GM23338 (cell line): ENCODE data around the gene RBM3.

Experiments used
- TF ChIP-seq, protein P1 (sequence below): IDR thresholded peaks from one replicate; pipeline ENCODE4 v1.6.1; 2018; ENCODE audit warnings: antibody characterized with exemption; ENCODE audit not compliant: unreplicated experiment
- TF ChIP-seq, protein P2 (sequence below), 2 experiments: fragments of 200-600 bp in 1 of 2; sonication (generic) in 1 of 2; conservative IDR thresholded peaks; 2 replicates each; pipeline versions ENCODE4 v1.5.1 to v1.6.1; 2016 to 2017; ENCODE audit warnings: antibody characterized with exemption in 2 of 2, low read depth in 2 of 2, mild to moderate bottlenecking in 2 of 2, moderate library complexity in 1 of 2

DNA sequence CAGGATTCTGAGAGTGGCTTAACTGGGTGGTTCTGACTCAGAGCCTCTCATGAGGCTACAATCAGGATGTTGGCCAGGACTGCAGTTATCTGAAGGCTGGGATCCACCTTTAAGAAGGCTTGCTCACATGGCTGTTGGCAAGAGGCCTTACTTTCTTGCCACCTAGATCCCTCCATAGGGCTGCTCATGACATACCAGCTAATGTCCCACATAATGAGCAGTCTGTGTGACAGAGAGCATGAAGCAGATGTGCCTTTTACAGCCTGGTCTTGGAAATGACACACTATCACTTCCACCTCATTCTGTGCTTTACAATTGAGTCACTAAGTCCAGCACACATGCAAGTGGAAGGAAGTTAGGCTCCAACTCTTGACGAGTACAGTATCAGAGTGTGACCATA, 4.3 kb upstream of the RBM3 start:
- TF ChIP-seq, protein P1, sequence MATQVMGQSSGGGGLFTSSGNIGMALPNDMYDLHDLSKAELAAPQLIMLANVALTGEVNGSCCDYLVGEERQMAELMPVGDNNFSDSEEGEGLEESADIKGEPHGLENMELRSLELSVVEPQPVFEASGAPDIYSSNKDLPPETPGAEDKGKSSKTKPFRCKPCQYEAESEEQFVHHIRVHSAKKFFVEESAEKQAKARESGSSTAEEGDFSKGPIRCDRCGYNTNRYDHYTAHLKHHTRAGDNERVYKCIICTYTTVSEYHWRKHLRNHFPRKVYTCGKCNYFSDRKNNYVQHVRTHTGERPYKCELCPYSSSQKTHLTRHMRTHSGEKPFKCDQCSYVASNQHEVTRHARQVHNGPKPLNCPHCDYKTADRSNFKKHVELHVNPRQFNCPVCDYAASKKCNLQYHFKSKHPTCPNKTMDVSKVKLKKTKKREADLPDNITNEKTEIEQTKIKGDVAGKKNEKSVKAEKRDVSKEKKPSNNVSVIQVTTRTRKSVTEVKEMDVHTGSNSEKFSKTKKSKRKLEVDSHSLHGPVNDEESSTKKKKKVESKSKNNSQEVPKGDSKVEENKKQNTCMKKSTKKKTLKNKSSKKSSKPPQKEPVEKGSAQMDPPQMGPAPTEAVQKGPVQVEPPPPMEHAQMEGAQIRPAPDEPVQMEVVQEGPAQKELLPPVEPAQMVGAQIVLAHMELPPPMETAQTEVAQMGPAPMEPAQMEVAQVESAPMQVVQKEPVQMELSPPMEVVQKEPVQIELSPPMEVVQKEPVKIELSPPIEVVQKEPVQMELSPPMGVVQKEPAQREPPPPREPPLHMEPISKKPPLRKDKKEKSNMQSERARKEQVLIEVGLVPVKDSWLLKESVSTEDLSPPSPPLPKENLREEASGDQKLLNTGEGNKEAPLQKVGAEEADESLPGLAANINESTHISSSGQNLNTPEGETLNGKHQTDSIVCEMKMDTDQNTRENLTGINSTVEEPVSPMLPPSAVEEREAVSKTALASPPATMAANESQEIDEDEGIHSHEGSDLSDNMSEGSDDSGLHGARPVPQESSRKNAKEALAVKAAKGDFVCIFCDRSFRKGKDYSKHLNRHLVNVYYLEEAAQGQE: no peak
- TF ChIP-seq, protein P2, sequence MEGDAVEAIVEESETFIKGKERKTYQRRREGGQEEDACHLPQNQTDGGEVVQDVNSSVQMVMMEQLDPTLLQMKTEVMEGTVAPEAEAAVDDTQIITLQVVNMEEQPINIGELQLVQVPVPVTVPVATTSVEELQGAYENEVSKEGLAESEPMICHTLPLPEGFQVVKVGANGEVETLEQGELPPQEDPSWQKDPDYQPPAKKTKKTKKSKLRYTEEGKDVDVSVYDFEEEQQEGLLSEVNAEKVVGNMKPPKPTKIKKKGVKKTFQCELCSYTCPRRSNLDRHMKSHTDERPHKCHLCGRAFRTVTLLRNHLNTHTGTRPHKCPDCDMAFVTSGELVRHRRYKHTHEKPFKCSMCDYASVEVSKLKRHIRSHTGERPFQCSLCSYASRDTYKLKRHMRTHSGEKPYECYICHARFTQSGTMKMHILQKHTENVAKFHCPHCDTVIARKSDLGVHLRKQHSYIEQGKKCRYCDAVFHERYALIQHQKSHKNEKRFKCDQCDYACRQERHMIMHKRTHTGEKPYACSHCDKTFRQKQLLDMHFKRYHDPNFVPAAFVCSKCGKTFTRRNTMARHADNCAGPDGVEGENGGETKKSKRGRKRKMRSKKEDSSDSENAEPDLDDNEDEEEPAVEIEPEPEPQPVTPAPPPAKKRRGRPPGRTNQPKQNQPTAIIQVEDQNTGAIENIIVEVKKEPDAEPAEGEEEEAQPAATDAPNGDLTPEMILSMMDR (conservative IDR thresholded peaks at IDR 0.05; ENCODE audit: low read depth in 2 of 2): no peak
